PFSK-1 (cell line): Measurements from ENCODE around the gene GCG.

Experiments used
- POLR2AphosphoS5 ChIP-seq: IDR thresholded peaks from 2 replicates; pipeline ENCODE4 v1.6.1; 2012; ENCODE audit warnings: low read depth, mild to moderate bottlenecking, control low read depth, low read length, moderate library complexity
- REST ChIP-seq, 2 experiments: IDR thresholded peaks; 2 replicates each; pipeline versions ENCODE4 v1.6.1 to v1.8.0; 2011 to 2012; ENCODE audit warnings: low read depth in 2 of 2, low read length in 2 of 2, control low read depth in 1 of 2, inconsistent platforms in 1 of 2, mild to moderate bottlenecking in 1 of 2, moderate library complexity in 1 of 2; ENCODE audit not compliant: insufficient read depth in 1 of 2
- SIN3A ChIP-seq: IDR thresholded peaks from 2 replicates; pipeline ENCODE4 v1.6.1; 2012; ENCODE audit warnings: mild to moderate bottlenecking, low read length, moderate library complexity, borderline replicate concordance; ENCODE audit not compliant: insufficient read depth
- TAF1 ChIP-seq: IDR thresholded peaks from 2 replicates; pipeline ENCODE4 v1.6.1; 2012; ENCODE audit warnings: low read length, control low read depth, borderline replicate concordance; ENCODE audit not compliant: insufficient read depth

DNA sequence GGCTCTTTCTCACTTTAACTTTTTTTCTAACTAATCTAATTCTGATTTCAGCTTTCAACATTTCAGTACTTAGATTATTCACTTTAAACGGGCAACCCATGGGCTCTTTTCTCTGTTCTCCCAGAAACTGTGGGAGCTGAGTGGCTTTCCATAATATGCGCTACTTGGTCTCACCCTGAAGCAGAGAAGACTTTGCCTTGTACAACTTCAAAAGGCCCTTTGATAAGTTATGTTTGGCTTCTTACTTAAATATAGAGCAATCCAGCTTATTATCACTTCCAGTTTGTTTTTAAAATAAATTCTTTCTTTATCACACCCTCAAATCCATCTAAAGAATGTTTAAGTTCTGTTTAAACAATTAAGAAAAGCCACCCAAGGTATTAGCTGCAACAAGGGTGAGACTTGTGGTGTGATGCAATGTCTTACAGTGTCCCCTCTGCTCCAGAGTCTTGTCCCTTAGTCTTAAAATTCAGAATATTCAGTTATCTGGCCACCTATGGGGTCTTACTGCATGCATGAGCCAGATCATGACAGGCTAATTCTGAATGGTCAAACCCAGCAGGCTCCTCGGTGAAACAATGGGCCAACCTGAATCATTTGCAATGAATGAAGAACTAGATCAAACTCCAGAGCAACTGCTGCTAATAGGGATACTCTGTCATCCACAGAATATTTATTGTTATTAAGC is 38.8 kb downstream of the GCG start:
- TF ChIP-seq POLR2AphosphoS5: no peak
- no peak for TF ChIP-seq REST (IDR thresholded peaks at IDR 0.05; ENCODE audit: insufficient read depth in 1 of 2, low read depth in 2 of 2, low read length in 2 of 2)
- TF ChIP-seq SIN3A: no peak
- TF ChIP-seq TAF1: no peak
